Stimulated activated naive CD8-positive, alpha-beta T cell treated with anti-CD3 and anti-CD28 coated beads, Interleukin-15, amount 100 ng/mL, for 72 hours (primary cell): ENCODE measurements around the gene DAAM2.

ENCODE experiments used
- ATAC-seq: fragments of 150-1000 bp; cut with Tn5 transposase; 2 replicates; pipeline ENCODE4 v1.10.0; 2021; ENCODE audit warnings: mild to moderate bottlenecking, moderate library complexity
- DNase-seq, 2 donors: peaks; one replicate each; pipeline ENCODE4 v3.0.0; 2021 to 2022
- H3K27ac Mint-ChIP-seq, 2 donors: one replicate each; pipeline ENCODE4 v1.8.0; 2022; ENCODE audit warnings: mild to moderate bottlenecking in 2 of 2, mixed read lengths in 2 of 2, moderate library complexity in 2 of 2
- H3K27me3 Mint-ChIP-seq: one replicate; pipeline ENCODE4 v1.8.0; 2022; ENCODE audit warnings: mixed read lengths
- H3K4me1 Mint-ChIP-seq: one replicate; pipeline ENCODE4 v1.8.0; 2022; ENCODE audit warnings: mild to moderate bottlenecking, mixed read lengths
- H3K4me3 Mint-ChIP-seq, 2 donors: one replicate each; pipeline ENCODE4 v1.8.0; 2022; ENCODE audit warnings: mild to moderate bottlenecking in 2 of 2, mixed read lengths in 2 of 2, moderate library complexity in 1 of 2
- H3K9me3 Mint-ChIP-seq, 2 donors: one replicate each; pipeline ENCODE4 v1.8.0; 2022; ENCODE audit warnings: mixed read lengths in 2 of 2

Gene DAAM2

GRCh38 chr6:39844866-39845265 lies 52.7 kb downstream of the DAAM2 start:
- H3K4me1 Mint-ChIP-seq: no peaks in the 10 kb centered on the region
- peaks cover 9% of the 10 kb centered on the region for H3K27me3 Mint-ChIP-seq
- no peaks in the 10 kb centered on the region for H3K9me3 Mint-ChIP-seq
- ATAC-seq (no peak), DNase-seq (no peak)
- no peak overlapping the region for H3K4me3 Mint-ChIP-seq
- H3K27ac Mint-ChIP-seq: no peak overlapping the region

GRCh38 chr6:39847221-39847620 lies 55.0 kb downstream of the DAAM2 start:
- H3K4me1 Mint-ChIP-seq: no peaks in the 10 kb centered on the region
- no peak for DNase-seq
- ATAC-seq: no peak
- H3K27ac Mint-ChIP-seq: no peak overlapping the region
- H3K9me3 Mint-ChIP-seq: no peaks in the 10 kb centered on the region
- H3K4me3 Mint-ChIP-seq: no peak overlapping the region
- no peaks in the 10 kb centered on the region for H3K27me3 Mint-ChIP-seq

GRCh38 chr6:39848171-39848570 lies 56.0 kb downstream of the DAAM2 start:
- Mint-ChIP-seq H3K9me3 (no peaks in the 10 kb centered on the region), H3K27ac (no peak overlapping the region), H3K27me3 (no peaks in the 10 kb centered on the region), H3K4me1 (no peaks in the 10 kb centered on the region), H3K4me3 (no peak overlapping the region)
- ATAC-seq (no peak), DNase-seq (no peak)

- H3K4me3 Mint-ChIP-seq: no peak overlapping the region
- no peaks in the 10 kb centered on the region for H3K9me3 Mint-ChIP-seq
- ATAC-seq (no peak), DNase-seq (no peak)
- H3K27me3 Mint-ChIP-seq: no peaks in the 10 kb centered on the region
- H3K27ac Mint-ChIP-seq: no peak overlapping the region
- H3K4me1 Mint-ChIP-seq: no peaks in the 10 kb centered on the region
Observed at GRCh38 chr6:39849228-39849627, 57.1 kb downstream of the DAAM2 start.

- no peak overlapping the region for H3K4me3 Mint-ChIP-seq
- no peak overlapping the region for H3K27ac Mint-ChIP-seq
- no peak for ATAC-seq
- no peaks in the 10 kb centered on the region for H3K4me1 Mint-ChIP-seq
- no peak for DNase-seq
- no peaks in the 10 kb centered on the region for H3K9me3 Mint-ChIP-seq
- no peaks in the 10 kb centered on the region for H3K27me3 Mint-ChIP-seq
Observed at GRCh38 chr6:39849764-39850163, 57.6 kb downstream of the DAAM2 start.

GRCh38 chr6:39850736-39851297 lies 58.6 kb downstream of the DAAM2 start:
- Mint-ChIP-seq H3K27ac (peak overlapping the region in 1 of 2 donors; percentile 14), H3K4me1 (no peaks in the 10 kb centered on the region), H3K4me3 (no peak overlapping the region), H3K9me3 (no peaks in the 10 kb centered on the region), H3K27me3 (no peaks in the 10 kb centered on the region)
- DNase-seq (no peak), ATAC-seq (no peak)

- no peak for DNase-seq
- Mint-ChIP-seq H3K27me3 (no peaks in the 10 kb centered on the region), H3K9me3 (no peaks in the 10 kb centered on the region), H3K4me3 (no peak overlapping the region), H3K27ac (peak overlapping the region in 1 of 2 donors; percentile 14), H3K4me1 (no peaks in the 10 kb centered on the region)
- ATAC-seq: no peak
Observed at GRCh38 chr6:39851331-39851730, 59.2 kb downstream of the DAAM2 start.

- Mint-ChIP-seq H3K4me1 (no peaks in the 10 kb centered on the region), H3K27ac (no peak overlapping the region), H3K9me3 (no peaks in the 10 kb centered on the region), H3K4me3 (no peak overlapping the region), H3K27me3 (peaks cover under 1% of the 10 kb centered on the region)
- ATAC-seq: no peak
- DNase-seq: no peak
Observed at GRCh38 chr6:39852324-39852723, 60.1 kb downstream of the DAAM2 start.

- Mint-ChIP-seq H3K9me3 (no peaks in the 10 kb centered on the region), H3K27ac (peak overlapping the region in 1 of 2 donors; percentile 22), H3K4me3 (no peak overlapping the region), H3K27me3 (peaks cover 13% of the 10 kb centered on the region), H3K4me1 (no peaks in the 10 kb centered on the region)
- DNase-seq: no peak
- ATAC-seq: no peak
Observed at GRCh38 chr6:39853604-39854003, 61.4 kb downstream of the DAAM2 start.

- DNase-seq: no peak
- Mint-ChIP-seq H3K27ac (no peak overlapping the region), H3K4me3 (no peak overlapping the region), H3K9me3 (no peaks in the 10 kb centered on the region), H3K27me3 (peaks cover 25% of the 10 kb centered on the region), H3K4me1 (no peaks in the 10 kb centered on the region)
- no peak for ATAC-seq
Observed at GRCh38 chr6:39855356-39855995, 63.3 kb downstream of the DAAM2 start.

- peaks cover 40% of the 10 kb centered on the region for H3K27me3 Mint-ChIP-seq
- no peaks in the 10 kb centered on the region for H3K9me3 Mint-ChIP-seq
- no peak for DNase-seq
- H3K4me3 Mint-ChIP-seq: no peak overlapping the region
- no peak overlapping the region for H3K27ac Mint-ChIP-seq
- no peak for ATAC-seq
- no peaks in the 10 kb centered on the region for H3K4me1 Mint-ChIP-seq
Observed at GRCh38 chr6:39859025-39859424, 66.8 kb downstream of the DAAM2 start.

- Mint-ChIP-seq H3K27me3 (peaks cover 40% of the 10 kb centered on the region), H3K27ac (no peak overlapping the region), H3K9me3 (no peaks in the 10 kb centered on the region), H3K4me3 (no peak overlapping the region), H3K4me1 (no peaks in the 10 kb centered on the region)
- DNase-seq: no peak
- ATAC-seq: no peak
Observed at GRCh38 chr6:39861663-39862062, 69.5 kb downstream of the DAAM2 start.

- H3K4me1 Mint-ChIP-seq: no peaks in the 10 kb centered on the region
- H3K9me3 Mint-ChIP-seq: no peaks in the 10 kb centered on the region
- H3K27ac Mint-ChIP-seq: peak overlapping the region in 1 of 2 donors; percentile 20
- no peak overlapping the region for H3K4me3 Mint-ChIP-seq
- H3K27me3 Mint-ChIP-seq: peaks cover 30% of the 10 kb centered on the region
- DNase-seq (peak; percentile 33 to 46), ATAC-seq (peak; percentile 58)
Observed at GRCh38 chr6:39865011-39865888, 73.1 kb downstream of the DAAM2 start.

GRCh38 chr6:39867592-39867991 lies 75.4 kb downstream of the DAAM2 start:
- DNase-seq (no peak), ATAC-seq (no peak)
- Mint-ChIP-seq H3K27me3 (peaks cover 20% of the 10 kb centered on the region), H3K27ac (no peak overlapping the region), H3K9me3 (no peaks in the 10 kb centered on the region), H3K4me3 (no peak overlapping the region), H3K4me1 (no peaks in the 10 kb centered on the region)

GRCh38 chr6:39870950-39871349 lies 78.8 kb downstream of the DAAM2 start:
- Mint-ChIP-seq H3K4me3 (no peak overlapping the region), H3K4me1 (no peaks in the 10 kb centered on the region), H3K27me3 (peaks cover 13% of the 10 kb centered on the region), H3K9me3 (no peaks in the 10 kb centered on the region), H3K27ac (no peak overlapping the region)
- no peak for ATAC-seq
- no peak for DNase-seq

- Mint-ChIP-seq H3K27me3 (peaks cover 13% of the 10 kb centered on the region), H3K9me3 (no peaks in the 10 kb centered on the region), H3K27ac (no peak overlapping the region), H3K4me1 (no peaks in the 10 kb centered on the region), H3K4me3 (no peak overlapping the region)
- ATAC-seq (no peak), DNase-seq (no peak)
Observed at GRCh38 chr6:39873439-39873838, 81.3 kb downstream of the DAAM2 start.
